Measurements from ENCODE around the gene ZMIZ1. TPM values are rescaled to one million over a fixed set of nuclear protein-coding genes. Genes with fewer than 3 reads are reported as not detected.
A peak's percentile ranks its signal among the peaks of the same experiment; 100 is the strongest.

ZMIZ1 gene
- polyA plus RNA-seq, 1 donor from 2014 or later: 4.6 TPM

- peaks cover 2% of the 10 kb centered on the region for H3K27me3 Mint-ChIP-seq
- H3K36me3 Mint-ChIP-seq: peaks cover 17% of the 10 kb centered on the region
- H3K27ac Mint-ChIP-seq: peak overlapping the region in 1 of 3 donors; percentile 17
- no peaks in the 10 kb centered on the region for H3K9me3 Mint-ChIP-seq
- H3K4me3 Mint-ChIP-seq: no peak overlapping the region
- H3K4me1 Mint-ChIP-seq: peaks cover 29 to 33% (median 29%) of the 10 kb centered on the region in 3 donors
Measured at GRCh38 chr10:79356104-79356503, 287.3 kb downstream of the ZMIZ1 start.

GRCh38 chr10:79357180-79357579 is 288.4 kb downstream of the ZMIZ1 start:
- Mint-ChIP-seq H3K4me1 (peaks cover 29 to 33% (median 29%) of the 10 kb centered on the region in 3 donors), H3K27me3 (peaks cover 2% of the 10 kb centered on the region), H3K4me3 (no peak overlapping the region), H3K27ac (no peak overlapping the region), H3K36me3 (peaks cover 19% of the 10 kb centered on the region), H3K9me3 (no peaks in the 10 kb centered on the region)

- peaks cover 5% of the 10 kb centered on the region for H3K27me3 Mint-ChIP-seq
- H3K4me3 Mint-ChIP-seq: peak overlapping the region in 1 of 4 donors; percentile 47
- H3K36me3 Mint-ChIP-seq: peaks cover 12% of the 10 kb centered on the region
- H3K9me3 Mint-ChIP-seq: no peaks in the 10 kb centered on the region
- H3K27ac Mint-ChIP-seq: no peak overlapping the region
- peaks cover 22 to 28% (median 24%) of the 10 kb centered on the region in 3 donors for H3K4me1 Mint-ChIP-seq
Measured at GRCh38 chr10:79358811-79359210, 290.0 kb downstream of the ZMIZ1 start.

GRCh38 chr10:79359816-79360498 is 291.2 kb downstream of the ZMIZ1 start:
- Mint-ChIP-seq H3K36me3 (peaks cover 7% of the 10 kb centered on the region), H3K27ac (no peak overlapping the region), H3K4me3 (peak overlapping the region in 1 of 4 donors; percentile 37), H3K27me3 (peaks cover 5% of the 10 kb centered on the region), H3K9me3 (peaks cover 0 to 4% (median 0%) of the 10 kb centered on the region in 3 donors), H3K4me1 (peaks cover 18 to 20% (median 19%) of the 10 kb centered on the region in 3 donors)

GRCh38 chr10:79360499-79361342 is 292.0 kb downstream of the ZMIZ1 start:
- Mint-ChIP-seq H3K9me3 (peaks cover 0 to 4% (median 0%) of the 10 kb centered on the region in 3 donors), H3K27ac (no peak overlapping the region), H3K4me3 (no peak overlapping the region), H3K36me3 (peaks cover 6% of the 10 kb centered on the region), H3K4me1 (peaks cover 13 to 16% (median 15%) of the 10 kb centered on the region in 3 donors), H3K27me3 (peaks cover 5% of the 10 kb centered on the region)

GRCh38 chr10:79361726-79362397 is 293.1 kb downstream of the ZMIZ1 start:
- Mint-ChIP-seq H3K36me3 (peaks cover 6% of the 10 kb centered on the region), H3K4me1 (peaks cover 10 to 11% (median 10%) of the 10 kb centered on the region in 3 donors), H3K27ac (no peak overlapping the region), H3K27me3 (peaks cover 5% of the 10 kb centered on the region), H3K9me3 (peaks cover 0 to 4% (median 0%) of the 10 kb centered on the region in 3 donors), H3K4me3 (no peak overlapping the region)

Data from IgD-negative memory B cell (primary cell).